Epithelial cell of esophagus (primary cell): ENCODE results near the gene SEMA4D.

Source experiments
- DNase-seq: peaks from one replicate; pipeline ENCODE4 v3.0.0; 2010; ENCODE audit warnings: low read depth
- H3K4me3 ChIP-seq: 2 replicates; pipeline ENCODE4 v1.5.1; 2011; ENCODE audit warnings: mild to moderate bottlenecking, low read length, control low read depth
- TF ChIP-seq, protein P1 (sequence below): IDR thresholded peaks from 2 replicates; pipeline ENCODE4 v1.5.1; 2011; ENCODE audit warnings: low read depth, mild to moderate bottlenecking, low read length, control low read depth, inconsistent platforms; ENCODE audit not compliant: insufficient read depth; ENCODE audit errors: missing control alignments

Gene SEMA4D

DNA sequence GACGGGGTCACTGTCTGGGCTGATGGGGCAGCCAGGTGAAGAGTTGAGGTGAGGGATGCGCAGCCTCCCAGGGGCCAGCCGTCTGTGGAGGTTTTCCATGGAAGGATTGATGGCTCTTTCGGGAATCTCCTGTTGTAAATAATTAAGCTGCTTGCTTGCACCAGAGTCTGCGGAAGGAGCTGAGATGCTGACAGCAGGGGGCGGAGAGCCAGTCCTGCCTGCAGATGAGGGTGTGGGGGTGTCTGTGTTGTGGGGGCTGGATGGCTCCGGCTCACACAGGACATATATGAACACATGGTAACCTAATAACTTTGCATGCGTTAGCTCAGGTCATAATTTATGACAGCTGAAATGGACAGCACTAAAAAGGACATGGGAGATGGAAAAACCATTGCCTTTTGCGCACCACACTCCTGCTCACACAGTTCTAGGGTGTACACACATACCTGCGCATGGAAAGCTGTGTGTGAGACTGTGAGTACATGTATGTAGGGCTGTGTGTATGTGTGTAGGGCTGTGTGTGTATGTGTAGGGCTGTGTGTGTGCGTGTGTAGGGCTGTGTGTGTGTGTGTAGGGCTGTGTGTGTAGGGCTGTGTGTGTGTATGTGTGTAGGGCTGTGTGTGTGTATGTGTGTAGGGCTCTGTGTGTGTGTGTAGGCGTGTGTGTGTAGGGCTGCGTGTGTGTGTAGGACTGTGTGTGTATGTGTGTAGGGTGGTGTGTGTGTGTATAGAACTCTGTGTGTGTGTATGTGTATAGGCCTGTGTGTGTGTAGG, 36.8 kb upstream of the SEMA4D start:
- H3K4me3 ChIP-seq = no peak overlapping the region
- TF ChIP-seq, protein P1, sequence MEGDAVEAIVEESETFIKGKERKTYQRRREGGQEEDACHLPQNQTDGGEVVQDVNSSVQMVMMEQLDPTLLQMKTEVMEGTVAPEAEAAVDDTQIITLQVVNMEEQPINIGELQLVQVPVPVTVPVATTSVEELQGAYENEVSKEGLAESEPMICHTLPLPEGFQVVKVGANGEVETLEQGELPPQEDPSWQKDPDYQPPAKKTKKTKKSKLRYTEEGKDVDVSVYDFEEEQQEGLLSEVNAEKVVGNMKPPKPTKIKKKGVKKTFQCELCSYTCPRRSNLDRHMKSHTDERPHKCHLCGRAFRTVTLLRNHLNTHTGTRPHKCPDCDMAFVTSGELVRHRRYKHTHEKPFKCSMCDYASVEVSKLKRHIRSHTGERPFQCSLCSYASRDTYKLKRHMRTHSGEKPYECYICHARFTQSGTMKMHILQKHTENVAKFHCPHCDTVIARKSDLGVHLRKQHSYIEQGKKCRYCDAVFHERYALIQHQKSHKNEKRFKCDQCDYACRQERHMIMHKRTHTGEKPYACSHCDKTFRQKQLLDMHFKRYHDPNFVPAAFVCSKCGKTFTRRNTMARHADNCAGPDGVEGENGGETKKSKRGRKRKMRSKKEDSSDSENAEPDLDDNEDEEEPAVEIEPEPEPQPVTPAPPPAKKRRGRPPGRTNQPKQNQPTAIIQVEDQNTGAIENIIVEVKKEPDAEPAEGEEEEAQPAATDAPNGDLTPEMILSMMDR = no peak
- DNase-seq = no peak

DNA sequence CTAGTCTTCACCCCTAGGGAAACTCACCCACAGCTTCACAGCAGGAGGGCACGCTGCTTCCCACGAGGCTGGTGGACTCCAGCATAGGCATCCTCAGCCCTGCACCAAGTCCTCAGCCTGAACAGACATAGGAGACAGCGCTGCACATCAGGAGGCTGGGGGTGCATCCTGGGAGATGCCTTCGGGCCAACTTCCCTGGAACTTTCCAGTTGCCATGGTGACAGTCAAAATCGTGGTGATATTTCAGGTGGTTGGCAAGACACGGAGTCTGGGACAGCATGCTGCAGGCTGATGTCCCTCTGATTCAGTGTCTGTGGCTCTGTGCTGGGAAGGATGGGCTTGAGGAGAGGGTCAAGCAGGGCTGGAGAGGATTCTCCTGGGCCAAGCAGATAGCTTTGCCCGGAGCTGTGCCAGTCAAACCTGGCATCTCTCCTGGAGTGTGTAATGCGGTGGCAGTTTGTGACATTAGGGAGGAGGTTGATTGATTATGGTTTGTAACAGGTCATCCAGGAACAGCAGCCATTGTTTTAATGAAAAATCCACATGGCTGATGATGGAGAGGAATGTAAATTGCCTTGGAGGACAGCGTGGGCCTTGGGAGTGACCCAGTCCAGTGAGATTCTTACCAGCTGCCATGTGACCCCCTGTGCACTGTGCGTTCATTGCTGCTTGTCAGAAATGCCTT, 35.6 kb upstream of the SEMA4D start:
- TF ChIP-seq, protein P1 = no peak
- no peak overlapping the region for H3K4me3 ChIP-seq

DNA sequence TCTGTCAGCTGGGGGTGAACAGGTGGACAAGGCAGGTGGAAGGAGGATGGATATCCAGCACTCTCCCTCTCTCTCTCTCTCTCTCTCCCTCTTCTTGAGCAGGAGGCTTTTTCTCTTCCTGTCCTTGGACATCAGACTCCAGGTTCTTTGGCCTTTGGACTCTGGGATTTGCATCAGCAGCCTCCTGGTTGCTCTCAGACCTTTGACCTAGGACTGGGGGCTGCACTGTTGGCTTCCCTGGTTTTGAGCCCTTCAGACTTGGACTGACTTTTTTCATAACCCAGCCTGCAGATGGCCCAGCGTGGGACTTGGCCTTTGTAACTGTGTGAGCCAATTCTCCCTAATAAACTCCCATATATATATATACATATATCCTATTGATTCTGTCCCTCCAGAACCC, 35.0 kb upstream of the SEMA4D start:
- no peak for DNase-seq
- TF ChIP-seq, protein P1 = no peak
- no peak overlapping the region for H3K4me3 ChIP-seq

More for the DNA sequence above, 35.6 kb upstream of the SEMA4D start:
- DNase-seq = no peak

DNA sequence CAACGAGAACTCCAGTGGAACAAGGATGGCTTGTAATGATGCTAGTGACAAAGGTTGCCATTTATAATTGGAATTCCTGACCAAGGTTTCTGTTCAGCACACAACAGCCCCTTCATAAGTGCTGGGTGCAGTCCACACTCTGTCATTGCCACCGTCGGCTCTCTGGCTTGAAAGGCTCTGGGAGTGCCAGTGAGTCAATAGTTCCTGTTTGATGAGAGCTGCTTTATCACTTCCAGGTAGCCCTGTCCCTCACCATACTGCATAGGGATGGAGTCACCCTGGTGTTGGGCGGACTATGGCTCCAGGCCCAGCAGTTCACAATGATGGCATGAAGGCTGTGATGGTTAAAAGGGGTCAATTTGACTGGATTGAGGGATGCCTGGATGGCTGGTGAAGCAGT, 34.6 kb upstream of the SEMA4D start:
- H3K4me3 ChIP-seq = no peak overlapping the region
- TF ChIP-seq, protein P1 = no peak
- peak; percentile 3 for DNase-seq

DNA sequence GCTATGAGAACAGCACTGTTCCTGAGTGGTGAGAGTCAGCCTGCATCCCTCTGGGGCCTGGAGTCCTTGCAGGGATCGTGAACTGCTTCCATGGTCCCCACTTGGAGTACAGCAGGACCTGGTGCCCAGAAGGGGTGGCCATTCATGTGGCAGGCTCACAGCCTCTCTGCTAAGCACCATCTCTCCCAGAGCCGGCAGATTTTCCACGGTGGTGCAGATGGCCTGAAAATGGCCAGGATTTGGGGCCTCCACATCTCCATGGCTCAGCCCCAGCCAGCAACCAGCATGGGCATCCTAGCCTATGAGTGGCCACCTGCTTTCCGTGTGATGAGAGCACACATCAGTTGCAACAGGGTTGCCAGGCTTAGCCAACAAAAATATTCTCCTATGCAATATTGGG, 33.9 kb upstream of the SEMA4D start:
- no peak for DNase-seq
- H3K4me3 ChIP-seq = no peak overlapping the region
- TF ChIP-seq, protein P1 = no peak

DNA sequence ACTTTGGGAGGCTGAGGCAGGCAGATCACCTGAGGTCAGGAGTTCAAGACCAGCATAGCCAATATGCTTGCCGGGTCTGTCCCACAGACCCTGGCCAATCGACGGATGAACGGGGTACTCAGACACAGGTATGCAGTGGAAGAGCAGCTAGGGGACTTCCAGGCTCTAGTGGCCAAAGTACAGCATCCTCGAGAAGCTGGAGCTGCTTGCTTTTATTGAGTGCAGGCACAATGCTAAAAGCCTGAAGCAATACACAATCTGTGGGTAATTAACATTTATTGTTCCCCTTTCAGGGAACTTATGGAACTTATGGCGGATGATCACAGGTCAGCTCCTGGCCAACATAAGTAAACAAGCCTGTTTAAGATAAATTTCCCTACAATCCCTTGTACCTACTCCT, 32.8 kb upstream of the SEMA4D start:
- DNase-seq = no peak
- TF ChIP-seq, protein P1 = no peak
- no peak overlapping the region for H3K4me3 ChIP-seq
